IMR-90 (cell line): Measurements from ENCODE around the gene ROCK2. TPM values are rescaled to one million over a fixed set of nuclear protein-coding genes. Genes with fewer than 3 reads are reported as not detected.

Source experiments
- ATAC-seq: fragments of 200-7000 bp; cut with Tn5 transposase; 2 replicates; pipeline ENCODE4 v1.9.1; 2020; ENCODE audit warnings: low read depth, mild to moderate bottlenecking, moderate library complexity
- BruUV-seq: library from RNA; stranded (reverse); fragments of 400-500 nt; replicated peaks from 2 replicates; lab custom pipeline; 2021; lab: Mats Ljungman, UMichigan
- CTCF ChIA-PET: fragments of 300-600 bp; formaldehyde crosslinking; extraction: SDS; loops from one replicate; lab custom pipeline; 2021; ENCODE audit warnings: antibody characterized with exemption; lab: Yijun Ruan, JAX
- POLR2A ChIA-PET: fragments of 300-600 bp; sonication (Branson Sonifier 250); formaldehyde crosslinking; loops from one replicate; lab custom pipeline; 2022; ENCODE audit warnings: antibody characterized with exemption; ENCODE audit not compliant: unreplicated experiment; lab: Charles Lee
- DNase-seq: peaks from one replicate; pipeline ENCODE4 v3.0.0; 2013
- H2AFZ ChIP-seq: replicated peaks from 2 replicates; pipeline ENCODE3; 2013; ENCODE audit warnings: low read length, mild to moderate bottlenecking; ENCODE audit not compliant: poor library complexity
- H2AK5ac ChIP-seq: 2 replicates; pipeline ENCODE4 v1.6.1; 2013; ENCODE audit warnings: low read depth, low read length, inconsistent platforms
- H2AK9ac ChIP-seq: replicated peaks from 2 replicates; pipeline ENCODE3; 2013; ENCODE audit warnings: mild to moderate bottlenecking, low read depth, low read length, moderate library complexity; ENCODE audit not compliant: poor library complexity
- H2BK120ac ChIP-seq: 2 replicates; pipeline ENCODE4 v1.6.1; 2013; ENCODE audit warnings: low read depth, low read length, inconsistent platforms
- H2BK15ac ChIP-seq: 3 replicates; pipeline ENCODE4 v1.6.1; 2013; ENCODE audit warnings: low read depth, low read length, inconsistent platforms
- H2BK20ac ChIP-seq: 2 replicates; pipeline ENCODE4 v1.6.1; 2013; ENCODE audit warnings: low read depth, mild to moderate bottlenecking, inconsistent platforms, low read length, moderate library complexity
- H2BK5ac ChIP-seq: 2 replicates; pipeline ENCODE4 v1.6.1; 2013; ENCODE audit warnings: mild to moderate bottlenecking, low read depth, low read length, inconsistent platforms; ENCODE audit not compliant: poor library complexity, severe bottlenecking
- H3K14ac ChIP-seq: replicated peaks from 2 replicates; pipeline ENCODE4 v1.6.1; 2013; ENCODE audit warnings: low read depth, low read length, inconsistent platforms
- H3K18ac ChIP-seq: 2 replicates; pipeline ENCODE4 v1.6.1; 2013; ENCODE audit warnings: low read depth, low read length, control low read depth
- H3K23ac ChIP-seq: 2 replicates; pipeline ENCODE4 v1.6.1; 2013; ENCODE audit warnings: low read depth, low read length, inconsistent platforms
- H3K27ac ChIP-seq: 2 replicates; pipeline ENCODE4 v1.5.1; 2013; ENCODE audit warnings: mild to moderate bottlenecking, control low read depth, low read length; ENCODE audit not compliant: insufficient read depth
- H3K27me3 ChIP-seq: 2 replicates; pipeline ENCODE4 v1.6.1; 2013; ENCODE audit warnings: low read length; ENCODE audit not compliant: control insufficient read depth, insufficient read depth
- H3K36me3 ChIP-seq: 2 replicates; pipeline ENCODE4 v1.6.1; 2013; ENCODE audit warnings: low read length, mixed read lengths; ENCODE audit not compliant: control insufficient read depth, insufficient read depth
- H3K4ac ChIP-seq: 2 replicates; pipeline ENCODE4 v1.6.1; 2013; ENCODE audit warnings: low read depth, low read length, inconsistent platforms
- H3K4me1 ChIP-seq: 2 replicates; pipeline ENCODE4 v1.6.1; 2013; ENCODE audit warnings: low read length, mixed read lengths; ENCODE audit not compliant: control insufficient read depth, insufficient read depth
- H3K4me2 ChIP-seq: 2 replicates; pipeline ENCODE4 v1.6.1; 2013; ENCODE audit warnings: low read depth, mild to moderate bottlenecking, control low read depth, low read length, moderate library complexity
- H3K4me3 ChIP-seq: 2 replicates; pipeline ENCODE4 v1.5.1; 2013; ENCODE audit warnings: low read depth, mild to moderate bottlenecking, control low read depth, low read length, moderate library complexity; ENCODE audit not compliant: insufficient read depth
- H3K56ac ChIP-seq: 2 replicates; pipeline ENCODE4 v1.6.1; 2013; ENCODE audit warnings: low read length, inconsistent platforms; ENCODE audit not compliant: insufficient read depth; ENCODE audit errors: extremely low read depth
- H3K79me1 ChIP-seq, 2 experiments: 2 replicates each; pipeline ENCODE4 v1.6.1; 2013; ENCODE audit warnings: low read length in 2 of 2, inconsistent platforms in 1 of 2, low read depth in 1 of 2
- H3K9ac ChIP-seq: 2 replicates; pipeline ENCODE4 v1.6.1; 2013; ENCODE audit warnings: low read depth, low read length, control low read depth
- H3K9me1 ChIP-seq: 2 replicates; pipeline ENCODE4 v1.6.1; 2013; ENCODE audit warnings: low read length, inconsistent platforms; ENCODE audit not compliant: insufficient read depth
- H3K9me3 ChIP-seq: 2 replicates; pipeline ENCODE4 v1.6.1; 2013; ENCODE audit warnings: low read length; ENCODE audit not compliant: control insufficient read depth, insufficient read depth
- H4K20me1 ChIP-seq: 2 replicates; pipeline ENCODE4 v1.6.1; 2013; ENCODE audit warnings: low read length, inconsistent platforms; ENCODE audit not compliant: insufficient read depth
- H4K5ac ChIP-seq: 2 replicates; pipeline ENCODE4 v1.6.1; 2013; ENCODE audit warnings: mild to moderate bottlenecking, low read depth, low read length, control low read depth
- H4K8ac ChIP-seq, 2 experiments: 2 replicates each; pipeline ENCODE4 v1.6.1; 2013; ENCODE audit warnings: low read depth in 2 of 2, low read length in 2 of 2, control low read depth in 1 of 2, inconsistent platforms in 1 of 2
- H4K91ac ChIP-seq: 2 replicates; pipeline ENCODE4 v1.6.1; 2013; ENCODE audit warnings: low read depth, low read length, inconsistent platforms; ENCODE audit not compliant: insufficient read depth
- BHLHE40 ChIP-seq: fragments of 150-350 bp; IDR thresholded peaks from 2 replicates; pipeline ENCODE4 v1.6.1; 2016; ENCODE audit warnings: mild to moderate bottlenecking, low read depth, low read length
- CEBPB ChIP-seq: IDR thresholded peaks from 2 replicates; pipeline ENCODE4 v1.6.1; 2012; ENCODE audit warnings: low read depth, low read length, improper control_type of control experiment
- CHD1 ChIP-seq: IDR thresholded peaks from 2 replicates; pipeline ENCODE4 v1.6.1; 2012; ENCODE audit warnings: low read depth, low read length, improper control_type of control experiment
- MAZ ChIP-seq: IDR thresholded peaks from 2 replicates; pipeline ENCODE4 v1.6.1; 2012; ENCODE audit warnings: low read depth, mild to moderate bottlenecking, low read length, improper control_type of control experiment, moderate library complexity, borderline replicate concordance
- MXI1 ChIP-seq: IDR thresholded peaks from 2 replicates; pipeline ENCODE4 v1.6.1; 2012; ENCODE audit warnings: low read depth, mild to moderate bottlenecking, low read length, moderate library complexity, borderline replicate concordance
- NFE2L2 ChIP-seq: fragments of 150-350 bp; IDR thresholded peaks from 2 replicates; pipeline ENCODE4 v1.6.1; 2016; ENCODE audit warnings: low read depth, mild to moderate bottlenecking, low read length
- POLR2A ChIP-seq: IDR thresholded peaks from 2 replicates; pipeline ENCODE4 v1.6.1; 2012; ENCODE audit warnings: mild to moderate bottlenecking, low read depth, low read length
- RAD21 ChIP-seq: IDR thresholded peaks from 2 replicates; pipeline ENCODE4 v1.6.1; 2012; ENCODE audit warnings: low read length, improper control_type of control experiment
- RCOR1 ChIP-seq: IDR thresholded peaks from 2 replicates; pipeline ENCODE4 v1.6.1; 2012; ENCODE audit warnings: mild to moderate bottlenecking, low read length, improper control_type of control experiment; ENCODE audit not compliant: insufficient replicate concordance
- RFX5 ChIP-seq: IDR thresholded peaks from 2 replicates; pipeline ENCODE4 v1.8.0; 2012; ENCODE audit warnings: low read depth, mild to moderate bottlenecking, low read length, moderate library complexity
- SMC3 ChIP-seq: fragments of 150-350 bp; IDR thresholded peaks from 2 replicates; pipeline ENCODE4 v1.6.1; 2016; ENCODE audit warnings: low read depth, mild to moderate bottlenecking, antibody characterized with exemption, low read length, moderate library complexity
- WGBS, 2 experiments: methylation state at CpG; one replicate each; pipeline versions ENCODE4 v1.1.5 to v1.1.7; 2013; ENCODE audit warnings: missing lambda C conversion rate in 2 of 2; ENCODE audit not compliant: insufficient read length in 1 of 2; ENCODE audit errors: extremely low coverage in 2 of 2; 5-methylcytosine and 5-hydroxymethylcytosine counted together
- dilution Hi-C: fragments of 300-500 bp; cut with HindIII; formaldehyde crosslinking; loops from one replicate; pipeline ENCODE4 v1.14.3; 2018; ENCODE audit warnings: low sequenced_read_pairs; ENCODE audit not compliant: unreplicated experiment
- in situ Hi-C: fragments of 300-500 bp; cut with MboI; formaldehyde crosslinking; loops from 3 replicates; pipeline ENCODE4 v1.14.3; 2019; ENCODE audit warnings: low sequenced_read_pairs, inconsistent platforms, mixed read lengths
- intact Hi-C: fragments of 100-400 bp; cut with micrococcal nuclease; formaldehyde crosslinking; loops from 2 replicates; pipeline ENCODE4 v1.10.0; 2022
- polyA plus RNA-seq, 3 experiments: library from polyadenylated mRNA; depleted of rRNA; stranded (reverse); fragments of >200 nt; gene quantifications; 2 replicates each; pipeline ENCODE4 v1.2.3, GENCODE V29; 2012; ENCODE audit warnings: low replicate concordance in 1 of 3
- total RNA-seq: library from RNA; depleted of rRNA; stranded (reverse); fragments of >200 nt; gene quantifications from 2 replicates; pipeline ENCODE4 v1.2.3, GENCODE V29; 2012
- TF ChIP-seq, protein P1 (sequence below): fragments of 150-350 bp; IDR thresholded peaks from 2 replicates; pipeline ENCODE4 v1.6.1; 2017; ENCODE audit warnings: mild to moderate bottlenecking, antibody characterized with exemption, low read length, low read depth
- TF ChIP-seq, protein P2 (sequence below): fragments of 150-350 bp; IDR thresholded peaks from 2 replicates; pipeline ENCODE4 v1.6.1; 2016; ENCODE audit warnings: low read depth, mild to moderate bottlenecking, low read length, moderate library complexity, borderline replicate concordance
- TF ChIP-seq, protein P3 (sequence below): conservative IDR thresholded peaks from 2 replicates; pipeline ENCODE4 v1.5.1; 2012; ENCODE audit warnings: mild to moderate bottlenecking, low read depth, low read length, improper control_type of control experiment

The ROCK2 gene
- total and polyA plus RNA-seq, 2 of the 4 experiments (the other 2 are of a cell fraction): 9.0 to 28.3 TPM

DNA sequence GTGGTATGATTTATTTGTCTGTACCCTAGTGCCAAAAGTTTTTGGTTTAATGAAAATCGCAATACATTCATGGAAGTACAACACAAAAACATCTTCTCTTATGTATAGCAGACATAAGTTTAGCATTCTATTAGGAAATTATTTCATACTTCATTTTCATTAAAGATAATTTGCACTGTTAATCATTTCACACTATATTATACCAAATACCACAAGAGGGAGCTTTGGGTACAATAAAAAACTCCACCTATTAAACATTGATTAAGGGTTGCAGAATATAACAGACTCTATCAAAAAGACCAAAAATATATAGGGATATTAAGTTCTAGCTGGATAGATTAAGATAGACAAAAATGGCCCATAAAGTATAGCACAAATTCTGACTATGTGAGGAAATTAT lies 110.1 kb downstream of the ROCK2 start:
- ChIA-PET CTCF (interaction anchor here (0.9 to 1.5 kb wide), 5 partner anchors 102 to 213 kb away, joined by 3 to 7 read pairs (median 5); partner anchors contain the start of gene ROCK2), POLR2A (no interaction called here)
- Histone ChIP-seq H3K4ac (no peak overlapping the region), H3K4me2 (no peak overlapping the region), H4K20me1 (peaks cover 11% of the 10 kb centered on the region; the same call in 1 of the 2 replicates), H2AK9ac (no peak overlapping the region), H4K8ac (no peak overlapping the region), H2BK120ac (no peak overlapping the region), H3K9me3 (no peaks in the 10 kb centered on the region), H4K91ac (no peak overlapping the region), H4K5ac (no peak overlapping the region), H3K56ac (no peak overlapping the region), H3K14ac (no peak overlapping the region), H2BK15ac (no peak overlapping the region), H3K9me1 (peaks cover 3% of the 10 kb centered on the region; the same call in 1 of the 2 replicates), H3K4me3 (no peak overlapping the region), H3K27me3 (no peaks in the 10 kb centered on the region), H3K9ac (no peak overlapping the region), H3K4me1 (no peaks in the 10 kb centered on the region), H2AK5ac (no peak overlapping the region), H2AFZ (no peak overlapping the region), H2BK5ac (no peak overlapping the region), H3K18ac (no peak overlapping the region), H3K27ac (no peak overlapping the region), H2BK20ac (no peak overlapping the region), H3K36me3 (peaks cover 3% of the 10 kb centered on the region), H3K79me1 (peaks cover 15 to 50% of the 10 kb centered on the region in 2 experiments), H3K23ac (no peak overlapping the region)
- intact Hi-C loops (loop anchor here (2.0 to 10.0 kb wide), 2 partner anchors 212 to 350 kb away; no protein-coding TSS in a partner anchor), in situ Hi-C loops (no loop called here), dilution Hi-C loops (no loop called here)
- ATAC-seq: peak; percentile 62
- BruUV-seq: no TSS peak
- peak; percentile 28 for DNase-seq
- TF ChIP-seq POLR2A (no peak), RFX5 (no peak), MXI1 (no peak), CHD1 (no peak), RCOR1 (no peak), RAD21 (peak; percentile 71), BHLHE40 (no peak), CEBPB (no peak), MAZ (no peak), NFE2L2 (no peak), SMC3 (peak; percentile 80)
- TF ChIP-seq, protein P1, sequence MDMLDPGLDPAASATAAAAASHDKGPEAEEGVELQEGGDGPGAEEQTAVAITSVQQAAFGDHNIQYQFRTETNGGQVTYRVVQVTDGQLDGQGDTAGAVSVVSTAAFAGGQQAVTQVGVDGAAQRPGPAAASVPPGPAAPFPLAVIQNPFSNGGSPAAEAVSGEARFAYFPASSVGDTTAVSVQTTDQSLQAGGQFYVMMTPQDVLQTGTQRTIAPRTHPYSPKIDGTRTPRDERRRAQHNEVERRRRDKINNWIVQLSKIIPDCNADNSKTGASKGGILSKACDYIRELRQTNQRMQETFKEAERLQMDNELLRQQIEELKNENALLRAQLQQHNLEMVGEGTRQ: no peak
- TF ChIP-seq, protein P2, sequence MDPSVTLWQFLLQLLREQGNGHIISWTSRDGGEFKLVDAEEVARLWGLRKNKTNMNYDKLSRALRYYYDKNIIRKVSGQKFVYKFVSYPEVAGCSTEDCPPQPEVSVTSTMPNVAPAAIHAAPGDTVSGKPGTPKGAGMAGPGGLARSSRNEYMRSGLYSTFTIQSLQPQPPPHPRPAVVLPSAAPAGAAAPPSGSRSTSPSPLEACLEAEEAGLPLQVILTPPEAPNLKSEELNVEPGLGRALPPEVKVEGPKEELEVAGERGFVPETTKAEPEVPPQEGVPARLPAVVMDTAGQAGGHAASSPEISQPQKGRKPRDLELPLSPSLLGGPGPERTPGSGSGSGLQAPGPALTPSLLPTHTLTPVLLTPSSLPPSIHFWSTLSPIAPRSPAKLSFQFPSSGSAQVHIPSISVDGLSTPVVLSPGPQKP: no peak
- TF ChIP-seq, protein P3, sequence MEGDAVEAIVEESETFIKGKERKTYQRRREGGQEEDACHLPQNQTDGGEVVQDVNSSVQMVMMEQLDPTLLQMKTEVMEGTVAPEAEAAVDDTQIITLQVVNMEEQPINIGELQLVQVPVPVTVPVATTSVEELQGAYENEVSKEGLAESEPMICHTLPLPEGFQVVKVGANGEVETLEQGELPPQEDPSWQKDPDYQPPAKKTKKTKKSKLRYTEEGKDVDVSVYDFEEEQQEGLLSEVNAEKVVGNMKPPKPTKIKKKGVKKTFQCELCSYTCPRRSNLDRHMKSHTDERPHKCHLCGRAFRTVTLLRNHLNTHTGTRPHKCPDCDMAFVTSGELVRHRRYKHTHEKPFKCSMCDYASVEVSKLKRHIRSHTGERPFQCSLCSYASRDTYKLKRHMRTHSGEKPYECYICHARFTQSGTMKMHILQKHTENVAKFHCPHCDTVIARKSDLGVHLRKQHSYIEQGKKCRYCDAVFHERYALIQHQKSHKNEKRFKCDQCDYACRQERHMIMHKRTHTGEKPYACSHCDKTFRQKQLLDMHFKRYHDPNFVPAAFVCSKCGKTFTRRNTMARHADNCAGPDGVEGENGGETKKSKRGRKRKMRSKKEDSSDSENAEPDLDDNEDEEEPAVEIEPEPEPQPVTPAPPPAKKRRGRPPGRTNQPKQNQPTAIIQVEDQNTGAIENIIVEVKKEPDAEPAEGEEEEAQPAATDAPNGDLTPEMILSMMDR: peak; percentile 62
- WGBS, 2 experiments: no CpG with 5 or more reads among the region's 1 CpG
